GM12892 (cell line): ENCODE data around the gene PROKR1.

ENCODE experiments used
- POLR2A ChIP-seq: IDR thresholded peaks from 2 replicates; pipeline ENCODE4 v1.6.1; 2011; ENCODE audit warnings: low read depth, low read length, control low read depth
- POLR2AphosphoS5 ChIP-seq: IDR thresholded peaks from 2 replicates; pipeline ENCODE4 v1.6.1; 2011; ENCODE audit warnings: low read depth, low read length, control low read depth
- TAF1 ChIP-seq: IDR thresholded peaks from 2 replicates; pipeline ENCODE4 v1.6.1; 2011; ENCODE audit warnings: low read depth, mild to moderate bottlenecking, control low read depth, low read length, borderline replicate concordance

DNA sequence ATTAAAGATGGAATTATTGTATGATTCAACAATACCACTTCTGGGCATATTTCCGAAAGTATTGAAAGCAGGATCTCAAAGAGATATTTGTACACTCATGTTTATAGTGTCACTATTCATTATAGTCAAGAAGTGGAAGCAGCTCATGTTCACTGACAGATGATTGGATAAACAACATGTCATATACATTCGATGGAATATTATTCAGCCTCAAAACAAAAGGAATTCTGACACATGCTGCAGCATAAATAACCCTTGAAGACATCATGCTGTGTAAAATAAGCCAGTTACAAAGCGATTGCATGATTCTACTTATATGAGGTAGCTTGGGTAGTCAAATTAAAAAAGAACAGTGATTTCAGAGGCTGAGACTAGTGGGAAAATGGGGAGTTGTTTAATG is 39.3 kb upstream of the PROKR1 start:
- TF ChIP-seq POLR2A (no peak), POLR2AphosphoS5 (no peak), TAF1 (no peak)
